Smooth muscle cell (in vitro differentiated cells): ENCODE data around the gene UBQLN2. TPM values are rescaled to one million over a fixed set of nuclear protein-coding genes. Genes with fewer than 3 reads are reported as not detected.
"Not testable (repeated sequence)": the region's sequence is repeated elsewhere in the genome, so short reads cannot be mapped to it uniquely, and the experiment has no call there.

Experiments used
- DNase-seq: peaks from one replicate; lab custom pipeline; 2025; ENCODE audit not compliant: unreplicated experiment; lab: John Stamatoyannopoulos, UW
- H2AFZ ChIP-seq: fragments of 200-600 bp; sonication (generic); 2 replicates; pipeline ENCODE4 v1.6.0; 2016; ENCODE audit warnings: antibody characterized with exemption, low read depth, mild to moderate bottlenecking
- H3F3A ChIP-seq: fragments of 200-600 bp; sonication (generic); 2 replicates; pipeline ENCODE4 v1.6.0; 2017; ENCODE audit warnings: antibody characterized with exemption, low read depth
- H3K27ac ChIP-seq: fragments of 200-600 bp; sonication (generic); 2 replicates; pipeline ENCODE4 v1.5.1; 2016; ENCODE audit warnings: low read depth, mild to moderate bottlenecking
- H3K27me3 ChIP-seq: fragments of 200-600 bp; sonication (generic); 2 replicates; pipeline ENCODE4 v1.6.1; 2016; ENCODE audit warnings: low read depth, mild to moderate bottlenecking
- H3K36me3 ChIP-seq: fragments of 200-600 bp; sonication (generic); 2 replicates; pipeline ENCODE4 v1.5.1; 2016; ENCODE audit warnings: low read depth
- H3K4me1 ChIP-seq: fragments of 200-600 bp; sonication (generic); 2 replicates; pipeline ENCODE4 v1.5.1; 2016; ENCODE audit warnings: low read depth
- H3K4me2 ChIP-seq: fragments of 200-600 bp; sonication (generic); 2 replicates; pipeline ENCODE4 v1.6.0; 2016; ENCODE audit warnings: mild to moderate bottlenecking
- H3K4me3 ChIP-seq: fragments of 200-600 bp; sonication (generic); 2 replicates; pipeline ENCODE4 v1.5.1; 2016; ENCODE audit warnings: mild to moderate bottlenecking
- H3K79me2 ChIP-seq: fragments of 200-600 bp; sonication (generic); 2 replicates; pipeline ENCODE4 v1.6.0; 2016; ENCODE audit warnings: low read depth, mild to moderate bottlenecking
- H3K9ac ChIP-seq: fragments of 200-600 bp; sonication (generic); 2 replicates; pipeline ENCODE4 v1.6.0; 2016; ENCODE audit warnings: low read depth
- H3K9me3 ChIP-seq: fragments of 200-600 bp; sonication (generic); replicated peaks from 2 replicates; pipeline ENCODE4 v1.5.1; 2016; ENCODE audit warnings: low read depth
- H4K20me1 ChIP-seq: fragments of 200-600 bp; sonication (generic); 2 replicates; pipeline ENCODE4 v1.6.0; 2016; ENCODE audit warnings: low read depth
- WGBS: methylation state at CpG from one replicate; pipeline ENCODE4 v1.1.7; 2016; ENCODE audit warnings: low lambda C conversion rate; 5-methylcytosine and 5-hydroxymethylcytosine counted together
- polyA plus RNA-seq: library from polyadenylated mRNA; unstranded; fragments of >200 nt; fragmentation: Nextera tagmentation; extraction: Ambion mirVana; gene quantifications from 2 replicates; pipeline ENCODE4 v1.2.1, GENCODE V29; 2016
- total RNA-seq: library from RNA; depleted of rRNA; stranded (reverse); fragments of >200 nt; gene quantifications from 2 replicates; pipeline ENCODE4 v1.2.3, GENCODE V29; 2014
- TF ChIP-seq, protein P1 (sequence below): fragments of 200-600 bp; sonication (generic); IDR thresholded peaks from 2 replicates; pipeline ENCODE4 v1.5.1; 2017; ENCODE audit warnings: borderline replicate concordance, mild to moderate bottlenecking, antibody characterized with exemption; ENCODE audit not compliant: insufficient read depth, poor library complexity, severe bottlenecking

UBQLN2 gene
- total and polyA plus RNA-seq, 2 experiments from 2014 or later: 31.3 to 40.8 TPM

GRCh38 chrX:56572975-56573374, 9.5 kb downstream of the UBQLN2 start:
- no peak for DNase-seq
- Histone ChIP-seq H3F3A (no peaks in the 10 kb centered on the region), H3K27me3 (no peaks in the 10 kb centered on the region), H3K4me3 (no peak overlapping the region), H3K9ac (no peak overlapping the region), H3K4me1 (no peaks in the 10 kb centered on the region), H3K4me2 (no peak overlapping the region), H3K9me3 (no peaks in the 10 kb centered on the region), H3K79me2 (peaks cover 3% of the 10 kb centered on the region), H3K27ac (no peak overlapping the region), H2AFZ (no peak overlapping the region), H4K20me1 (peaks cover 10% of the 10 kb centered on the region), H3K36me3 (no peaks in the 10 kb centered on the region)
- TF ChIP-seq, protein P1, sequence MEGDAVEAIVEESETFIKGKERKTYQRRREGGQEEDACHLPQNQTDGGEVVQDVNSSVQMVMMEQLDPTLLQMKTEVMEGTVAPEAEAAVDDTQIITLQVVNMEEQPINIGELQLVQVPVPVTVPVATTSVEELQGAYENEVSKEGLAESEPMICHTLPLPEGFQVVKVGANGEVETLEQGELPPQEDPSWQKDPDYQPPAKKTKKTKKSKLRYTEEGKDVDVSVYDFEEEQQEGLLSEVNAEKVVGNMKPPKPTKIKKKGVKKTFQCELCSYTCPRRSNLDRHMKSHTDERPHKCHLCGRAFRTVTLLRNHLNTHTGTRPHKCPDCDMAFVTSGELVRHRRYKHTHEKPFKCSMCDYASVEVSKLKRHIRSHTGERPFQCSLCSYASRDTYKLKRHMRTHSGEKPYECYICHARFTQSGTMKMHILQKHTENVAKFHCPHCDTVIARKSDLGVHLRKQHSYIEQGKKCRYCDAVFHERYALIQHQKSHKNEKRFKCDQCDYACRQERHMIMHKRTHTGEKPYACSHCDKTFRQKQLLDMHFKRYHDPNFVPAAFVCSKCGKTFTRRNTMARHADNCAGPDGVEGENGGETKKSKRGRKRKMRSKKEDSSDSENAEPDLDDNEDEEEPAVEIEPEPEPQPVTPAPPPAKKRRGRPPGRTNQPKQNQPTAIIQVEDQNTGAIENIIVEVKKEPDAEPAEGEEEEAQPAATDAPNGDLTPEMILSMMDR: no peak
- WGBS: 72% methylated on average over 4 of the region's 4 CpGs

- WGBS: 87% methylated on average over 3 of the region's 3 CpGs
- DNase-seq: no peak
- no peaks in the 10 kb centered on the region for H3K4me1 ChIP-seq
- H3K4me3 ChIP-seq: no peak overlapping the region
- no peaks in the 10 kb centered on the region for H3K79me2 ChIP-seq
- no peak overlapping the region for H3K9ac ChIP-seq
- H2AFZ ChIP-seq: no peak overlapping the region
- H4K20me1 ChIP-seq: no peaks in the 10 kb centered on the region
- no peak overlapping the region for H3K27ac ChIP-seq
- no peak overlapping the region for H3K4me2 ChIP-seq
- H3K9me3 ChIP-seq: no peaks in the 10 kb centered on the region
- H3K36me3 ChIP-seq: no peaks in the 10 kb centered on the region
- no peaks in the 10 kb centered on the region for H3F3A ChIP-seq
- TF ChIP-seq, protein P1: no peak
- no peaks in the 10 kb centered on the region for H3K27me3 ChIP-seq
Observed at GRCh38 chrX:56574861-56575260, 11.4 kb downstream of the UBQLN2 start.

DNA sequence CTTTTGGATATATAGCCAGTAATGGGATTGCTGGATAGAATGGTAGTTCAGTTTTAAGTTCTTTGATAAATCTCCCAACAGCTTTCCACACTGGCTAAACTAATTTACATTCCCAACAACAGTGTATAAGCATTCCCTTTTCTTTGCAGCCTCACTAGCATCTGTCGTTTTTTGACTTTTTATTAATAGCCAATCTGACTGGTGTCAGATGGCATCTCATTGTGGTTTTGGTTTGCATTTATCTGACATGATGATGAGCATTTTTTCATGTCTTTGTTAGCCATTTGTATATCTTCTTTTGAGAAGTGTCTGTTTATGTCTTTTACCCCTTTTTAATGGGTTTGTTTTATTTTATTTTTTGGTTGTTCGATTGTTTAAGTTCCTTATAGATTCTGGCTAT, 13.3 kb downstream of the UBQLN2 start:
- 64% methylated on average over 2 of the region's 2 CpGs for WGBS
- Histone ChIP-seq H3K27me3 (no peaks in the 10 kb centered on the region), H2AFZ (no peak overlapping the region), H3K4me3 (no peak overlapping the region), H3K79me2 (no peaks in the 10 kb centered on the region), H3K4me1 (no peaks in the 10 kb centered on the region), H3K36me3 (no peaks in the 10 kb centered on the region), H3K27ac (no peak overlapping the region), H3K9ac (no peak overlapping the region), H4K20me1 (no peaks in the 10 kb centered on the region), H3F3A (no peaks in the 10 kb centered on the region), H3K9me3 (peaks cover 8% of the 10 kb centered on the region), H3K4me2 (no peak overlapping the region)
- TF ChIP-seq, protein P1: no peak
- no peak for DNase-seq

- H3K79me2 ChIP-seq: no peaks in the 10 kb centered on the region
- no peaks in the 10 kb centered on the region for H4K20me1 ChIP-seq
- H3K36me3 ChIP-seq: no peaks in the 10 kb centered on the region
- WGBS: 81% methylated on average over 11 of the region's 11 CpGs
- DNase-seq: no peak
- no peaks in the 10 kb centered on the region for H3F3A ChIP-seq
- H3K4me2 ChIP-seq: no peak overlapping the region
- H2AFZ ChIP-seq: no peak overlapping the region
- TF ChIP-seq, protein P1: no peak
- no peaks in the 10 kb centered on the region for H3K4me1 ChIP-seq
- no peak overlapping the region for H3K27ac ChIP-seq
- H3K9ac ChIP-seq: no peak overlapping the region
- H3K4me3 ChIP-seq: no peak overlapping the region
- peaks cover 3% of the 10 kb centered on the region for H3K9me3 ChIP-seq
- no peaks in the 10 kb centered on the region for H3K27me3 ChIP-seq
Observed at GRCh38 chrX:56588397-56589188, 25.2 kb downstream of the UBQLN2 start.

GRCh38 chrX:56591830-56592229, 28.4 kb downstream of the UBQLN2 start:
- H3K9me3 ChIP-seq, H3K36me3 ChIP-seq, H3F3A ChIP-seq, H4K20me1 ChIP-seq, H3K9ac ChIP-seq, H3K4me2 ChIP-seq, H3K4me3 ChIP-seq, DNase-seq, H3K4me1 ChIP-seq, H3K79me2 ChIP-seq, H3K27me3 ChIP-seq, H3K27ac ChIP-seq, H2AFZ ChIP-seq: not testable (repeated sequence)
- WGBS: 92% methylated on average over 2 of the region's 2 CpGs
